Caco-2 (cell line): Measurements from ENCODE around the gene ANK2. TPM values are rescaled to one million over a fixed set of nuclear protein-coding genes. Genes with fewer than 3 reads are reported as not detected.

ENCODE experiments used
- BruUV-seq: library from RNA; stranded (reverse); fragments of 400-500 nt; replicated peaks from 2 replicates; lab custom pipeline; 2021; lab: Mats Ljungman, UMichigan
- CTCF ChIA-PET: fragments of 300-600 bp; sonication (Branson Sonifier 250); formaldehyde crosslinking; loops from one replicate; lab custom pipeline; 2022; ENCODE audit warnings: antibody characterized with exemption; lab: Charles Lee
- POLR2A ChIA-PET: fragments of 300-600 bp; sonication (Branson Sonifier 250); formaldehyde crosslinking; loops from one replicate; lab custom pipeline; 2022; ENCODE audit warnings: antibody characterized with exemption; lab: Charles Lee
- DNase-seq, 2 experiments: peaks; one replicate each; pipeline versions ENCODE4 v3.0.0 to v3.0.0-alpha.2; 2020 to 2022
- H3K27me3 ChIP-seq: replicated peaks from 2 replicates; pipeline ENCODE4 v1.6.0; 2011; ENCODE audit warnings: low read length; ENCODE audit not compliant: control insufficient read depth, insufficient read depth
- H3K36me3 ChIP-seq: 2 replicates; pipeline ENCODE4 v1.5.1; 2011; ENCODE audit warnings: low read length; ENCODE audit not compliant: control insufficient read depth, insufficient read depth
- H3K4me1 ChIP-seq: fragments of 250-450 bp; sonication (Bioruptor Pico); 2 replicates; pipeline ENCODE4 v1.5.1; 2020; ENCODE audit warnings: mild to moderate bottlenecking
- H3K4me3 ChIP-seq: 2 replicates; pipeline ENCODE4 v1.5.1; 2011; ENCODE audit warnings: low read depth, mild to moderate bottlenecking, control low read depth, low read length
- H3K9me3 ChIP-seq: fragments of 250-450 bp; sonication (Bioruptor Pico); 2 replicates; pipeline ENCODE4 v1.5.1; 2020; ENCODE audit warnings: mild to moderate bottlenecking, moderate library complexity
- H3K27ac Mint-ChIP-seq: one replicate; pipeline ENCODE4 v1.8.0; 2022; ENCODE audit warnings: mixed read lengths; ENCODE audit not compliant: unreplicated experiment
- H3K27me3 Mint-ChIP-seq: one replicate; pipeline ENCODE4 v1.8.0; 2022; ENCODE audit warnings: mixed read lengths; ENCODE audit not compliant: insufficient read depth, unreplicated experiment
- H3K36me3 Mint-ChIP-seq: one replicate; pipeline ENCODE4 v1.8.0; 2022; ENCODE audit warnings: mild to moderate bottlenecking, mixed read lengths; ENCODE audit not compliant: insufficient read depth, unreplicated experiment
- H3K4me1 Mint-ChIP-seq: one replicate; pipeline ENCODE4 v1.8.0; 2022; ENCODE audit warnings: low read depth, mixed read lengths; ENCODE audit not compliant: unreplicated experiment
- H3K4me3 Mint-ChIP-seq: one replicate; pipeline ENCODE4 v1.8.0; 2022; ENCODE audit warnings: mild to moderate bottlenecking, moderate library complexity, mixed read lengths; ENCODE audit not compliant: unreplicated experiment
- H3K9me3 Mint-ChIP-seq: one replicate; pipeline ENCODE4 v1.8.0; 2022; ENCODE audit warnings: mixed read lengths; ENCODE audit not compliant: unreplicated experiment
- intact Hi-C: fragments of 100-400 bp; cut with micrococcal nuclease; formaldehyde crosslinking; loops from one replicate; pipeline ENCODE4 v1.10.0; 2022; ENCODE audit not compliant: unreplicated experiment
- total RNA-seq: library from RNA; stranded (reverse); gene quantifications from 2 replicates; pipeline ENCODE4 v1.2.3, GENCODE V29; 2022
- TF ChIP-seq, protein P1 (sequence below), 2 experiments: fragments of 200-600 bp in 1 of 2; IDR thresholded peaks; 1 replicate in 1 of 2; 2 replicates in 1 of 2; pipeline versions ENCODE4 v1.5.1 to v1.8.0; 2011 to 2022; ENCODE audit warnings: antibody characterized with exemption in 1 of 2, control low read depth in 1 of 2, inconsistent platforms in 1 of 2, low read depth in 1 of 2, low read length in 1 of 2, mild to moderate bottlenecking in 1 of 2, moderate library complexity in 1 of 2; ENCODE audit not compliant: insufficient read depth in 1 of 2, severe bottlenecking in 1 of 2, unreplicated experiment in 1 of 2

The ANK2 gene
- total RNA-seq, 1 experiment from 2014 or later: 26.3 TPM

DNA sequence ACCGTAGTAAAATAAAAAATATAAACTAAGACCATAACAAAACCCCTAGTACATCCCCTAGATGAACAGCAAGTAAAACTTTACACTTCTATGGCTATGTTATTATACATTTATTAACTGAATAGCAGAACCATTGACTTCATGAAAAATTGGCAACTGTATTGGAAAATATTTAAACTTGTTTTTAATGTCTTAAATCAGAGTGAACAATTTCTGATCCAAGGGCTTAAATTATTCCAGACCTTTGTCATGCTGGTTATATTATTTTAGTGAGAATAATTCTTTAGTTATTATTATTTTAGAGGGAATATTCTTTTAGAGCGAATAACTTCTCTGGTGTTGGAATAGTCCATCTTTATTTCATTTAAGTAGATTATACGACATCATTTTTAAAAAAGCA is 265.0 kb downstream of the ANK2 start:
- no peaks in the 10 kb centered on the region for H3K9me3 Mint-ChIP-seq
- no peak for DNase-seq
- TF ChIP-seq, protein P1, sequence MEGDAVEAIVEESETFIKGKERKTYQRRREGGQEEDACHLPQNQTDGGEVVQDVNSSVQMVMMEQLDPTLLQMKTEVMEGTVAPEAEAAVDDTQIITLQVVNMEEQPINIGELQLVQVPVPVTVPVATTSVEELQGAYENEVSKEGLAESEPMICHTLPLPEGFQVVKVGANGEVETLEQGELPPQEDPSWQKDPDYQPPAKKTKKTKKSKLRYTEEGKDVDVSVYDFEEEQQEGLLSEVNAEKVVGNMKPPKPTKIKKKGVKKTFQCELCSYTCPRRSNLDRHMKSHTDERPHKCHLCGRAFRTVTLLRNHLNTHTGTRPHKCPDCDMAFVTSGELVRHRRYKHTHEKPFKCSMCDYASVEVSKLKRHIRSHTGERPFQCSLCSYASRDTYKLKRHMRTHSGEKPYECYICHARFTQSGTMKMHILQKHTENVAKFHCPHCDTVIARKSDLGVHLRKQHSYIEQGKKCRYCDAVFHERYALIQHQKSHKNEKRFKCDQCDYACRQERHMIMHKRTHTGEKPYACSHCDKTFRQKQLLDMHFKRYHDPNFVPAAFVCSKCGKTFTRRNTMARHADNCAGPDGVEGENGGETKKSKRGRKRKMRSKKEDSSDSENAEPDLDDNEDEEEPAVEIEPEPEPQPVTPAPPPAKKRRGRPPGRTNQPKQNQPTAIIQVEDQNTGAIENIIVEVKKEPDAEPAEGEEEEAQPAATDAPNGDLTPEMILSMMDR (IDR thresholded peaks at IDR 0.05; ENCODE audit: insufficient read depth in 1 of 2, low read depth in 1 of 2, low read length in 1 of 2, severe bottlenecking in 1 of 2, unreplicated experiment in 1 of 2): no peak
- H3K4me1 ChIP-seq: no peaks in the 10 kb centered on the region
- H3K36me3 Mint-ChIP-seq: no peaks in the 10 kb centered on the region
- BruUV-seq: no TSS peak
- no peaks in the 10 kb centered on the region for H3K4me1 Mint-ChIP-seq
- no peak overlapping the region for H3K4me3 ChIP-seq
- no peak overlapping the region for H3K27ac Mint-ChIP-seq
- H3K36me3 ChIP-seq: no peaks in the 10 kb centered on the region
- no peak overlapping the region for H3K4me3 Mint-ChIP-seq
- intact Hi-C loops: no loop called here
- H3K27me3 ChIP-seq: no peaks in the 10 kb centered on the region
- H3K27me3 Mint-ChIP-seq: no peaks in the 10 kb centered on the region
- ChIA-PET POLR2A (no interaction called here), CTCF (no interaction called here)
- no peaks in the 10 kb centered on the region for H3K9me3 ChIP-seq

DNA sequence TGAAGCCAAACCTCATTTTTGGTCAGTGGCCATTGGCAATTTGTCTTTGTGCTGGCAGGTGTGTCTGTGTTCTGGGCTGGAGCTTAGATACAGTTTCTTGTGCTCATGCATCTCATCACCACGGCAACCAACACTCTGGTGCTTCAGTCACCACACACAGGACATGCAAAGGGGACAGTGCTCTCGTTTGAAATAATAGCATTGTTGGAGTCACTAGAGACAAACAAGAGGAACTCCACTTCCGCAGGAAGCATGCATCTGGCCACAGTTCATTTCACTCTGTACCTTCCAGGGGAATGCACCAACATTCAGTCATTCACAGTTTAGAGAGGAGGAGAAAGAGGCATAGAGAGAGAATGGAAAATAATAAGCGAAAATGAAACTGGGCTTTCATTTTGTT is 267.4 kb downstream of the ANK2 start:
- intact Hi-C loops: no loop called here
- H3K36me3 Mint-ChIP-seq: no peaks in the 10 kb centered on the region
- H3K4me3 Mint-ChIP-seq: no peak overlapping the region
- TF ChIP-seq, protein P1 (IDR thresholded peaks at IDR 0.05; ENCODE audit: insufficient read depth in 1 of 2, low read depth in 1 of 2, low read length in 1 of 2, severe bottlenecking in 1 of 2, unreplicated experiment in 1 of 2): no peak
- DNase-seq: no peak
- Histone ChIP-seq H3K9me3 (no peaks in the 10 kb centered on the region), H3K27me3 (no peaks in the 10 kb centered on the region), H3K36me3 (no peaks in the 10 kb centered on the region), H3K4me3 (no peak overlapping the region), H3K4me1 (no peaks in the 10 kb centered on the region)
- ChIA-PET CTCF (no interaction called here), POLR2A (no interaction called here)
- no TSS peak for BruUV-seq
- no peak overlapping the region for H3K27ac Mint-ChIP-seq
- no peaks in the 10 kb centered on the region for H3K27me3 Mint-ChIP-seq
- no peaks in the 10 kb centered on the region for H3K4me1 Mint-ChIP-seq
- H3K9me3 Mint-ChIP-seq: no peaks in the 10 kb centered on the region

DNA sequence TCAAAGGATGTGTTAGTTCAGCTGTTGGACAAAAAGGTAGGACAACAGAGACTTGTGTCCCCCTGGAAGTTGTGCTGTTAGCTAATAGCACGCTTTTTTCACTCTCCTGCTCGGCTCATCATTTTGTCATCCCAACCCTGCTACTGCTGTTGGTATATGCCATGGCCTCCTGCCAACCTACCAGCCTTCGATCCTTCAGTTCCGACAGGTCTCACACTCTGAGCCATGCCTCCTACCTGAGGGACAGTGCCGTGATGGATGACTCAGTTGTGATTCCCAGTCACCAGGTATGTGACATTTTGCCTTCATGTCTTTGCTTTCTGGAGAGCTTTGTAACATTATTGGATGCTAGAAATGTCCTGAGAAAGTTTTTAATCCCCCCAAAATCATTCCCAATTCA is 268.1 kb downstream of the ANK2 start:
- no peaks in the 10 kb centered on the region for H3K4me1 Mint-ChIP-seq
- Histone ChIP-seq H3K27me3 (no peaks in the 10 kb centered on the region), H3K4me1 (no peaks in the 10 kb centered on the region), H3K36me3 (no peaks in the 10 kb centered on the region), H3K9me3 (no peaks in the 10 kb centered on the region), H3K4me3 (no peak overlapping the region)
- TF ChIP-seq, protein P1 (IDR thresholded peaks at IDR 0.05; ENCODE audit: insufficient read depth in 1 of 2, low read depth in 1 of 2, low read length in 1 of 2, severe bottlenecking in 1 of 2, unreplicated experiment in 1 of 2): no peak
- BruUV-seq: no TSS peak
- ChIA-PET CTCF (no interaction called here), POLR2A (no interaction called here)
- intact Hi-C loops: no loop called here
- H3K4me3 Mint-ChIP-seq: no peak overlapping the region
- H3K9me3 Mint-ChIP-seq: no peaks in the 10 kb centered on the region
- H3K27ac Mint-ChIP-seq: no peak overlapping the region
- no peaks in the 10 kb centered on the region for H3K27me3 Mint-ChIP-seq
- no peak for DNase-seq
- H3K36me3 Mint-ChIP-seq: no peaks in the 10 kb centered on the region
